Stimulated activated naive CD8-positive, alpha-beta T cell treated with anti-CD3 and anti-CD28 coated beads, Interleukin-15, amount 100 ng/mL, for 72 hours (primary cell): ENCODE measurements around the gene EPO.
A peak's percentile ranks its signal among the peaks of the same experiment; 100 is the strongest.
"Not testable (repeated sequence)": the region's sequence is repeated elsewhere in the genome, so short reads cannot be mapped to it uniquely, and the experiment has no call there.

Experiments
- ATAC-seq: fragments of 150-1000 bp; cut with Tn5 transposase; 2 replicates; pipeline ENCODE4 v1.10.0; 2021; ENCODE audit warnings: mild to moderate bottlenecking, moderate library complexity
- DNase-seq, 2 donors: peaks; one replicate each; pipeline ENCODE4 v3.0.0; 2021 to 2022
- H3K27ac Mint-ChIP-seq, 2 donors: one replicate each; pipeline ENCODE4 v1.8.0; 2022; ENCODE audit warnings: mild to moderate bottlenecking in 2 of 2, mixed read lengths in 2 of 2, moderate library complexity in 2 of 2
- H3K27me3 Mint-ChIP-seq: one replicate; pipeline ENCODE4 v1.8.0; 2022; ENCODE audit warnings: mixed read lengths
- H3K4me1 Mint-ChIP-seq: one replicate; pipeline ENCODE4 v1.8.0; 2022; ENCODE audit warnings: mild to moderate bottlenecking, mixed read lengths
- H3K4me3 Mint-ChIP-seq, 2 donors: one replicate each; pipeline ENCODE4 v1.8.0; 2022; ENCODE audit warnings: mild to moderate bottlenecking in 2 of 2, mixed read lengths in 2 of 2, moderate library complexity in 1 of 2
- H3K9me3 Mint-ChIP-seq, 2 donors: one replicate each; pipeline ENCODE4 v1.8.0; 2022; ENCODE audit warnings: mixed read lengths in 2 of 2

The EPO gene

DNA sequence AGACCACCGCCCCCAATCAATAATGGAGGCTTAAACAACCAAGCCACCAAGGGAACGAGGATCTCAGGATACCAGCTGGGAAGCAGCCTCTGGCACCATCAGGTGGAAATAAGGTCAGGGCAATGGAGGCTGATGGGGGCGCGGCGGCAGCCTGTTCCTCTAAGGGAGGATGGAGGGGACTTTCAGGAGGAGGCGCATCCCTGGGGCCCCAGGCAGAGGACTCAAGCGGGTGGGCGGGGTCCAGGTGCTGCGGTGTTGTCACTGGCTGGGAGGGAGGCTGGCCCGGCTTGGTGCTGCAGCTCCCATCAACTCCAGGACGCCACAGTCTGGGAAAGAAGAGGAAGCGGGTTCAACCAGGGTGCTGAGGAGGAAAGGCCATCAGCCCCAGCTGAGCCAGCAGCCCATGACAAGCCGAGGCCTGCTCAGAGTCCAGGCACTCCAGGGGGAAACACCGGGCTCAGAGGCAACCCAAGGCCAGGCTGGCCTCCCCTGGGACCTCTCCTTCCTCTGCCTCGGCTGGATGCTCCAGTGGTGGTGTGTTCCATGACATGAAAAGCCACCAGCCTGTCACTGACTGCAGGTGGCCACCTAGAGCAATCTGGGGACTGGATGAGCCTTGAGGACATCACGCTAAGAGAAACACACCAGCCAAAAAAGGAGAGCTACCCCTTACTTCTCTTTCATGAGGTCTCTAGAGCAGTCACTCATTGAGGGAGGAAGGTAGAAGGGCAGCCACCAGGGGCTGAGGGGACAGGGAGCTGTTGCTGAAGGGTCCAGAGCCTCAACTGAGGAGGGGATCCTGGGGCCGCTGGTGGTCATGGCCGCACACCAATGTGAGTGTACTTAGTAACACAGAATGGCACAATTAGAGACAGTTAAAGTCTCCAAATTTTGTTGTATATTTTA, 30.8 kb upstream of the EPO start:
- peak overlapping the region in 1 of 2 donors; percentile 20 for H3K27ac Mint-ChIP-seq
- DNase-seq (no peak), ATAC-seq (no peak)
- H3K4me1 Mint-ChIP-seq = peaks cover 50% of the 10 kb centered on the region
- peak overlapping the region in 1 of 2 donors; percentile 14 for H3K4me3 Mint-ChIP-seq
- no peaks in the 10 kb centered on the region for H3K27me3 Mint-ChIP-seq
- H3K9me3 Mint-ChIP-seq = no peaks in the 10 kb centered on the region

DNA sequence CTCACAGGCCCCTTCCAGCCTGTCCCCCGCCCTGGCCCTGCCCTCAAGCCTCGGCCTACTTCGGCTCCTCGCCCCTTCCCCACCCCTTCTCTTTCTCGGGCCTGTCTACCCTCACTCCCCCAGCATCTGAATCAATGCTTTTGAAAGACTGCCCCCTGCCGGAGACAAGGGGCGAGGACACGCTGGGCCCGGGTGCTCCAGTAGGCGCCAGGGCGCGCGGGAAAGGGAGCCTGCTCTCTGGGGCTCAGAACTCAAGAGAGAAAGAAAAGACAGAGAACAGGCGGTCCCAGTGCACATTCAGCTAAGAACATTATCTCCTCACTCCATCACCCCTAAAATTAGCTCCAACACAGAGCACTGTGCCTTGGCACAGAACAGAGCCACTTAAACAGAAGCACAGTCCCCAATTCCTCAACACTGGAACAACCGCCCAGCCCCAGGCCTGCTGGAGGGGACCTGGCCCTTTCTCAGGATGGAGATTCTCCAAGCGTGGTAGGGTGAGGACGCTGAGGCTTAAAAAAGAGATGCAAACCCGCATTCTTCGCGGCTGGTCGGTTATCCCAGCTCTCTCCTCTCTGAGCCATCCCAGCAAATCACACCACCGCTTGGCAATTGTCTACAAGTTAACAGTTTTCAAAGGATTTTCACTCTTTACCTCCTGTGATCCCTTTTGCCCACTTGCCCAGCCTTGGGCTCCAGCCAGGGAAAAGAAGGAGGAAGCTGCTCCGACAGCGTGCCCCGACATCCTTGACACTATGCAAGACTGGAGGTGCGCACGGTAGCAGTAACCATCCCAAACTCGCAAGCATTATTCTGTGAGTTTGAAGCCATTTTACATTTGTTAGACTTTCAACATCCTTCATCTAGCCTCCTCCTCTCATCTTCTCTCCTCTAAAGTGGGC, 28.3 kb upstream of the EPO start:
- Mint-ChIP-seq H3K4me3 (peak overlapping the region; percentile 96 to 97), H3K27ac (peak overlapping the region in 1 of 2 donors; percentile 23), H3K27me3 (no peaks in the 10 kb centered on the region), H3K4me1 (peaks cover 65% of the 10 kb centered on the region), H3K9me3 (no peaks in the 10 kb centered on the region)
- ATAC-seq (peak; percentile 83), DNase-seq (peak; percentile 78 to 79)

DNA sequence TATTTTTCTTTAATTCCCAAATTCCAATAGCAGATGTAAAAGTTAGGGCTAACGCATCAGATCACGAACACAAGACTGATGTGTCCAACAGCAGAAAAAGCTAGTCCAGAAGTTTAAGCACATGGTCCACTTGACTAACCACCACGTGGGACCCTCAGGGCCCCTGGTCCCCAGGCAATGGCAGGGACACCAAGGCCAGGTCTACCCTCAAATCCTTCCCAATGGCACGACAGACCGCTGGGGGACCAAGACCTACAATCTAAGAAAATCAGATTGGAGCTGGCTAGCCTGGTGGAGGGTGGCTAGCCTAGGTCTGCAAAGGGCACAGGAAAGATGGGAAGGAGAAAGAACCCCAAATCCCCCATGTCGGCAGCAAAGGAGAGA, 27.7 kb upstream of the EPO start:
- no peaks in the 10 kb centered on the region for H3K9me3 Mint-ChIP-seq
- H3K4me1 Mint-ChIP-seq = peaks cover 65% of the 10 kb centered on the region

DNA sequence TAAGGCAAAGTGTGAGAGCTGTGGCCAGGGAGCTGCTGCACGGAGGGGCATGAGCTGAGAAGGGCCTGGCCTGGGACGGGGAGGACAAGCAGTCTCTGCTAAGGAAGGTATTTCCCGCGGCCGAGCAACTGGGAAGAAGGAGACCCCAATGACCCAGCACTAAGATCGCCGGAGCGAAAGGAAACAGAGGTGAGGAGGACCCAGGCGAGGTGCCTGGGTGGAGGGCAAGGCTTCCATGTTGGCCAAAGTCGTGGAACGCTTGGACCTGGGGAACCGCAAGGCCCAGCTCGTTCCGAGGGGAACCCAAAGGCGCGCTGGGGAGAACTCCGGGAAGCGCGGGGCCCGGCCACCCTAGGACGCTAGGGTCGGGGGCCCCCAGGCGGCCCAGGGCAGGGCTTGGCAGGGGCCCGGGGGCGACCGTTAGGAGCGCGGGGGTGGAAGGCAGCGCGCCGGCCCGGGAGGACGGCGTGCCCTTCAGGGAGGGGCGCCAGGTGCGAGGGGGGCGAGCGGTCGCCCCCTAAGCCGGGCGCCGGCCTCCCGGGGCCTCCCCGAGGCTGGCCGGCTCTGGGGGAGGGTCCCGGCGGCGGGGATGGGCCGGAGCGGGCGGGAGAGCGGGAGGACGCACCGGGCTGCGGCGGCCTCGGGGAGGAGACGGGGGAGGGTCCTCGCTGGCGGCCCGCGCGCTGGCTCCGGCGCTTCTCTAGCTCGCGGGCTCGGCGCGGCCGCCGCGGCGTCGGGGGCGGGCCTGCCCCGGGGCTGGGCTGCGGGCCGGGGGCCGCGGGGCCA, 26.8 kb upstream of the EPO start:
- H3K9me3 Mint-ChIP-seq = no peaks in the 10 kb centered on the region
- peak overlapping the region; percentile 97 to 98 for H3K27ac Mint-ChIP-seq
- H3K27me3 Mint-ChIP-seq = no peaks in the 10 kb centered on the region
- H3K4me3 Mint-ChIP-seq = peak overlapping the region; percentile 96 to 97
- peaks cover 56% of the 10 kb centered on the region for H3K4me1 Mint-ChIP-seq
- ATAC-seq (peak; percentile 62), DNase-seq (no peak)

More for the DNA sequence above, 27.7 kb upstream of the EPO start:
- Mint-ChIP-seq H3K27ac (peak overlapping the region; percentile 97 to 98), H3K4me3 (peak overlapping the region; percentile 96 to 97), H3K27me3 (no peaks in the 10 kb centered on the region)
- no peak for DNase-seq
- no peak for ATAC-seq

DNA sequence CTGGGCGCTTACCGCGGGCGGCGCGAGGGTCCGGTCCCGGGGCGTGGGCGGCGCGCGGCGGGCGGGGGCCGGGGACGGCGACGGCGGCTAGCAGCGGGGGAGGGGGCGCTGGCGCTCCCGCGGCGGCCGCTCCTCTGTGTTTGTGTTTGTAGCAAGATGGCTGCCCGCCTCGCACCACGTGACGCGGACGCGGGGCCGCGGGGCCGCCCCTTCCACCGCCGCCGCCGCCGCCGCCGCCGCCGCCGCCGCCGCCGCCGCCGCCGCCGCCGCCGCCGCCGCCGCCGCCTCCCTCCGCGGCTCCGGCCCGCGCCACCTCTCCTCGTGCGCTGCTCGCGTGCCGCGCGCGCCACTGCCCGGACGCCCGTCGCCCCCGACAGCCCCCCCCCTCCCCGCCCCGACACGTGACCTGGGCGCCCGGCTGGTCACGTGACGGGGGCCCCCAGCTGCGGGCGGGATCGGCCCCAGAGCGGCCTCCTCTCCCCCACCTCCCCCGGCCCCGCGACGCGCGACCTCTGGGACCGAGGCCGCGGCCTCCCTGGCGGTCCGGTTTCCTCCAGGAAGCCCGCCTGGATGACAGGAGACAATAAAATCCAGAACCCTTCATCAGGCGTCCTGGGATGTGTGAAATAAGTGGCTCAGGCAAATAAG, 26.0 kb upstream of the EPO start, which contains the start of gene GIGYF1:
Gene GIGYF1 (minus strand): TSS at position 153 of the 648 bp plus-strand sequence. CDS start 6,012 bp downstream, outside the sequence.
- peak; percentile 66 to 67 for DNase-seq
- ATAC-seq = peak; percentile 71
- H3K27ac Mint-ChIP-seq = peak within 1 kb of the TSS; percentile 97 to 98
- no peaks in the 10 kb centered on the region for H3K9me3 Mint-ChIP-seq
- H3K4me1 Mint-ChIP-seq = peaks cover 48% of the 10 kb centered on the region
- peak within 1 kb of the TSS; percentile 96 to 97 for H3K4me3 Mint-ChIP-seq
- H3K27me3 Mint-ChIP-seq = no peaks in the 10 kb centered on the region

DNA sequence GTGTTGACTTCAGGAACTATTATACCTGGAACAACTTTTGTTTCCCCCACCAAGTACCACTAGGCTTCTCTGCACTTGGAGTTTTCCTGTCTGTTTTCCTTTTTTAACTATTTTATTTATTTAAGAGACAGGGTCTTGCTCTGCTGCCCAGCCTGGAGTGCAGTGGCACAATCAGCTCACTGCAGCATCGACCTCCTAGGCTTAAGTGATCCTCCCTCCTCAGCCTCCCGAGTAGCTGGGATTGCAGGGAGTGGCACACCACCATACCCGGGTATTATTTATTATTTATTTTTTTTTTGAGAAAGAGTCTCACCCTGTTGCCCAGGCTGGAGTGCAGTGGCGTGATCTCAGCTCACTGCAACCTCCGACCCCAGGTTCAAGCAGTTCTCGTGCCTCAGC, 24.1 kb upstream of the EPO start:
- Mint-ChIP-seq H3K4me1 (peaks cover 38% of the 10 kb centered on the region), H3K27ac (peak overlapping the region in 1 of 2 donors; percentile 44)

DNA sequence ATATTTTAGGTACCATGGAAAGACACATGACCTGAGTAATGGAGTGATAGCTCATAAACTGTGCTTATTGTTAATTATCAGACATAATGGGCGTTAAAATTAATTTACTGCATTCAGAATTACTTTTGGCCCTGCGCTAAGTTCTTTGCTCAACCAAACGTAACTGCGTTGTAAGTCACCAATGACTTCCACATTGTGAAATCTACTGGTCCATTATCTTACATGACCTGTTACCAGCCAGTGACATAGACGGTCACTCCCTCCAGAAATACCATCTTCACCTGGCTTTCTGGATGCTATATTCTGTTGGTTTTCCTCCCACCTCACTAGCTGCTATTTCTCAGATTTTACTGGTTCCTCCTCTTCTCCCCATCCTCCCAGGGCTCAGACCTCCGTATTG, 21.2 kb upstream of the EPO start:
- Mint-ChIP-seq H3K27ac (no peak overlapping the region), H3K4me1 (peaks cover 15% of the 10 kb centered on the region), H3K9me3 (no peaks in the 10 kb centered on the region), H3K27me3 (peaks cover 7% of the 10 kb centered on the region), H3K4me3 (no peak overlapping the region)
- no peak for ATAC-seq
- DNase-seq = no peak

More for the DNA sequence above, 24.1 kb upstream of the EPO start:
- ATAC-seq = no peak
- no peaks in the 10 kb centered on the region for H3K9me3 Mint-ChIP-seq
- peak overlapping the region in 1 of 2 donors; percentile 59 for H3K4me3 Mint-ChIP-seq
- DNase-seq = no peak
- peaks cover 7% of the 10 kb centered on the region for H3K27me3 Mint-ChIP-seq

DNA sequence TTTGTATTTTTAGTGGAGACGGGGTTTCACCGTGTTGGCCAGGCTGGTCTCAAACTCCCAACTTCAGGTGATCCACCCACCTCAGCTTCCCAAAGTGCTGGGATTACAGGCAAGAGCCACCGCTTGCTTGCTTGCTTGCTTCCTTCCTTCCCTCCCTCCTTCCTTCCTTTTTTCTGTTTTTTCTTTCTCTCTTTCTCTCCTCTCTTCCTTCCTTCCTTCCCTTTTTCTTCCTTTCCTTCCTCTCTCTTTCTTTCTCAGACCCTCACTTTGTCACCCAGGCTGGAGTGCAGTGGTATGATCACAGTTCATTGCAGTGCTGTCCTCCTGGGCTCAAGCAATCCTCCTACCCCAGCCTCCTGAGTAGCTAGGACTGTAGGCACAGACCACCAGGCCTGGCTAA, 19.2 kb upstream of the EPO start:
- not testable (repeated sequence) for ATAC-seq, H3K9me3 Mint-ChIP-seq, H3K4me3 Mint-ChIP-seq, H3K27ac Mint-ChIP-seq, DNase-seq, H3K27me3 Mint-ChIP-seq, H3K4me1 Mint-ChIP-seq

DNA sequence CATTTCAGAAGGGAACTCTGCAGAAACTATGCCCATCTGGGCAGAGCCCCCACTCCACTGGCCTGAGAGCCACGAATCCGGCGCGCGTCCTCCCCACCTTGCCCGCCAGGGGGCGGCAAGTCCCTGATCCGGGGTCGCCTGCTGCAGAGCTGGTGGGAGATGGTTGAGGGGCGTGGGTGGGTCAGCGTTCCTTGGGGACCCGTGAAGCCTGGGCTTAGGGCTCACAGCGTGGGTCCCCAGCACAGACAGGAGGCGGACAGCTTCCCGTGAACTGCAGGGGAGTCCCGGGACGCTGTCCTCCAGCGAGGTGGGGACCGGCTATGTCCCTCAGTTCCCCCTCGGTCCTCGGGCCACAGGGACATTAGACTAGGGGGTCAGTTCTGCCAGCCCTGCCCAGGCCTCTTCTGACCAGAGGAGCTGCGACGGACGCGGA, 14.9 kb upstream of the EPO start:
- ATAC-seq (peak; percentile 74), DNase-seq (peak; percentile 85)
- peak overlapping the region; percentile 93 to 99 for H3K4me3 Mint-ChIP-seq
- no peaks in the 10 kb centered on the region for H3K9me3 Mint-ChIP-seq
- peaks cover 24% of the 10 kb centered on the region for H3K4me1 Mint-ChIP-seq
- peak overlapping the region; percentile 95 to 99 for H3K27ac Mint-ChIP-seq
- no peaks in the 10 kb centered on the region for H3K27me3 Mint-ChIP-seq

DNA sequence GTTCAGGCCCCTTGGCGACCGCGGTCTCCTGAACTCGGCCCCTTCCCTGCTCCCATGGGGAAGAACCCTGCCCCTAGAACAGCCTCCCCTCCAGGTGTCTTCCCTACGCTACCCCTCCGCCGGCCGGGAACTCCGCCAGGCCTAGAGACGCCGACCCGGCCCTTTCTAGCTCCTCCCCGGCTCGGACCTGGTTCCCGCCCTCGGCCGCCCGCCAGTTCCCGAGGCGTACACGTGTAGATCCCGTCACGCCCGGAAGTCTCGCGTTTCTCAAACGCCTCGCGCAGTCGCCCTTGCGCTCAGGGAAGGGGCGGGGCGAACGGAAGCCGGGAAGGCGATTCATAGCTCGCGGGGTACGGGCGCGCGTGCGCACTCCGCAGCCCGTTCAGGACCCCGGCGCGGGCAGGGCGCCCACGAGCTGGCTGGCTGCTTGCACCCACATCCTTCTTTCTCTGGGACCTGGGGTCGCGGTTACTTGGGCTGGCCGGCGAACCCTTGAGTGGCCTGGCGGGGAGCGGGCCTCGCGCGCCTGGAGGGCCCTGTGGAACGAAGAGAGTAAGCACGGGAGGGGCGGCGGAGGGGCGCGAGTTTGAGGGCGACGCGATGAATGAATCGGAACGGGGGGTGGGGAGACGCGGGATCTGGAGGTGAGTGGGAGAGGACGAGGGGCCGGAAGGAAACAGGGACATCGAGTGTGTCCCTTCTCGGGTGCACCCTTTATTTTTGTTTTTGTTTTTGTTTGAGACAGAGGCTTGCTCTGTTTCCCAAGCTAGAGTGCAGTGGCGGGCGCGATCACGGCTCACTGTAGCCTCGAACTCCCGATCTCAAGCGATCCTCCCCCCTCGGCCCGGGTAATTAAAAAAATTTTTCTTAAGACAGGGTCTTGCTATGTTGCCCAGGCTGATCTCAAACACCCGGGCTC, 14.3 kb upstream of the EPO start, which contains the start of gene POP7:
Gene POP7 (plus strand): TSS at position 369 of the 919 bp plus-strand sequence. CDS start 710 bp downstream, outside the sequence.
- DNase-seq = peak; percentile 99
- Mint-ChIP-seq H3K27me3 (no peaks in the 10 kb centered on the region), H3K27ac (peak within 1 kb of the TSS; percentile 95 to 99), H3K9me3 (no peaks in the 10 kb centered on the region), H3K4me3 (peak within 1 kb of the TSS; percentile 93 to 99), H3K4me1 (peaks cover 24% of the 10 kb centered on the region)
- ATAC-seq = peak; percentile 98

DNA sequence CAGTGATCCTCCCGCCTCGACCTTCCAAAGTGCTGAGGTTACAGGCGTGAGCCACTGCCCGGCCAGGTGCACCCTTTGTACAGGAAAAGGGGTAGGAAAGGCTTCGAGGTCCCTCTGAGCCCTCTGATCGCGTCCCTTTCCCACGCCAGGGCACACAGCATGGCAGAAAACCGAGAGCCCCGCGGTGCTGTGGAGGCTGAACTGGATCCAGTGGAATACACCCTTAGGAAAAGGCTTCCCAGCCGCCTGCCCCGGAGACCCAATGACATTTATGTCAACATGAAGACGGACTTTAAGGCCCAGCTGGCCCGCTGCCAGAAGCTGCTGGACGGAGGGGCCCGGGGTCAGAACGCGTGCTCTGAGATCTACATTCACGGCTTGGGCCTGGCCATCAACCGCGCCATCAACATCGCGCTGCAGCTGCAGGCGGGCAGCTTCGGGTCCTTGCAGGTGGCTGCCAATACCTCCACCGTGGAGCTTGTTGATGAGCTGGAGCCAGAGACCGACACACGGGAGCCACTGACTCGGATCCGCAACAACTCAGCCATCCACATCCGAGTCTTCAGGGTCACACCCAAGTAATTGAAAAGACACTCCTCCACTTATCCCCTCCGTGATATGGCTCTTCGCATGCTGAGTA, 13.5 kb upstream of the EPO start:
- Mint-ChIP-seq H3K4me3 (peak overlapping the region; percentile 93 to 99), H3K27ac (peak overlapping the region; percentile 95 to 99), H3K9me3 (no peaks in the 10 kb centered on the region), H3K4me1 (peaks cover 24% of the 10 kb centered on the region), H3K27me3 (no peaks in the 10 kb centered on the region)
- DNase-seq (no peak), ATAC-seq (no peak)

DNA sequence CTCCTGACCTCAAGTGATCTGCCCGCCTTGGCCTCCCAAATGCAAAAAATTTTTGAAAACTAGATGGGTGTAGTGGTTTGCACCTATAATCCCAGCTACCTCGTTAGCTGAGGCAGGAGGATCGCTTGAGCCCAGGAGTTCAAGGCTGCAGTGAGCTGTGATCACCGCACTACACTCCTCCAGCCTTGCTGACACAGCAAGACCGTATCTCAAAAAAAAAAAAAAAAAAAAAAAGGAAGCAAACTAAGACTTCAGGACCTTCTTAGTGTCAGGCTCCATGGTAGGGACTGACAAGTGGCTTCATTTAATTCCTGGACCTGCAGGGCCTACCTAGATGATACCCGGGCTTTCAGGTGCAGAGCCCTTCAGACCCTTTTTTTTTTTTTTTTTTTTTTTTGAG, 11.9 kb upstream of the EPO start:
- no peaks in the 10 kb centered on the region for H3K9me3 Mint-ChIP-seq
- peak overlapping the region in 1 of 2 donors; percentile 42 for H3K27ac Mint-ChIP-seq
- ATAC-seq = no peak

DNA sequence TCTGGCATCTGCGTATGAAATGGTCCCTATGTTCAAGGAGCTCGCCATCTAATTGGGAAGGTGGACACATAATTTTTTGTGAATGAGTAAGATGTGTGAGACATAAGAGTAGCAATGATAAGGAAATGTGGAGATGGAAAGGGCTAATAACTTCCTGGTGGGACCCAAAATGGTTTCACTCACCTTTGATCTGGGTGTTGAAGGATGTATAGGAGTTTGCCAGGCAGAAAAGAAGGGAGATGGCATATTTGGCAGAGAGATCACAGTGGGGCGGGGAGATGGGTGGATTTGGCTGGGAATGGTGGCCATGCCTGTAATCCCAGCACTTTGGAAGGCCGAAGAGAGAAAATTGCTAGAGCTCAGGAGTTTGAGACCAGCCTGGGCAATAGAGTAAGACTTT, 9.8 kb upstream of the EPO start:
- no peak for ATAC-seq
- H3K4me1 Mint-ChIP-seq = peaks cover 24% of the 10 kb centered on the region
- H3K27me3 Mint-ChIP-seq = no peaks in the 10 kb centered on the region
- no peaks in the 10 kb centered on the region for H3K9me3 Mint-ChIP-seq
- no peak overlapping the region for H3K4me3 Mint-ChIP-seq
- no peak for DNase-seq
- H3K27ac Mint-ChIP-seq = no peak overlapping the region

More for the DNA sequence above, 11.9 kb upstream of the EPO start:
- H3K27me3 Mint-ChIP-seq = no peaks in the 10 kb centered on the region
- no peak for DNase-seq
- H3K4me1 Mint-ChIP-seq = peaks cover 24% of the 10 kb centered on the region
- H3K4me3 Mint-ChIP-seq = no peak overlapping the region
